H1 (cell line): ENCODE results near the gene ZSCAN18. TPM values are rescaled to one million over a fixed set of nuclear protein-coding genes. Genes with fewer than 3 reads are reported as not detected.

ENCODE experiments used
- ATF2 ChIP-seq: IDR thresholded peaks from 2 replicates; pipeline ENCODE4 v1.6.1; 2012; ENCODE audit warnings: low read length, inconsistent platforms
- TCF12 ChIP-seq: IDR thresholded peaks from 2 replicates; pipeline ENCODE4 v1.6.1; 2011; ENCODE audit warnings: low read depth, mild to moderate bottlenecking, low read length
- ZNF274 ChIP-seq: IDR thresholded peaks from 2 replicates; pipeline ENCODE4 v1.7.0; 2012; ENCODE audit warnings: low read length, borderline replicate concordance; ENCODE audit errors: extremely low read depth
- polyA plus RNA-seq, 7 experiments: library from polyadenylated mRNA; depleted of rRNA in 3 of 7; stranded (reverse) in 5 of 7; unstranded in 2 of 7; fragments of >200 nt in 5 of 7; fragments of 200-250 nt in 2 of 7; gene quantifications; 1 replicate in 5 of 7; 2 replicates in 1 of 7; 4 replicates in 1 of 7; pipeline versions ENCODE4 v1.2.1 to v1.2.3, GENCODE V29; 2011 to 2013; ENCODE audit warnings: missing spikeins in 2 of 7, mixed read lengths in 2 of 7
- total RNA-seq: library from RNA; stranded (reverse); fragmentation: NEBNext Ultra II Directional; extraction: Animal tissue kit (Norgen Biotek cat#: 25700); gene quantifications from 2 replicates; pipeline ENCODE4 v1.2.1, GENCODE V29; 2021
- TF ChIP-seq, protein P1 (sequence below): IDR thresholded peaks from 2 replicates; pipeline ENCODE4 v1.6.1; 2012; ENCODE audit warnings: inconsistent platforms

ZSCAN18 gene
- total and polyA plus RNA-seq, 2 of the 8 experiments (the other 6 are each of a cell fraction or from before 2014, with no cell fraction given) = 37.0 to 41.4 TPM

- TF ChIP-seq ZNF274 (no peak), ATF2 (no peak), TCF12 (no peak)
- TF ChIP-seq, protein P1, sequence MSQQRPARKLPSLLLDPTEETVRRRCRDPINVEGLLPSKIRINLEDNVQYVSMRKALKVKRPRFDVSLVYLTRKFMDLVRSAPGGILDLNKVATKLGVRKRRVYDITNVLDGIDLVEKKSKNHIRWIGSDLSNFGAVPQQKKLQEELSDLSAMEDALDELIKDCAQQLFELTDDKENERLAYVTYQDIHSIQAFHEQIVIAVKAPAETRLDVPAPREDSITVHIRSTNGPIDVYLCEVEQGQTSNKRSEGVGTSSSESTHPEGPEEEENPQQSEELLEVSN = no peak
Observed at GRCh38 chr19:58056261-58056660, 41.8 kb downstream of the ZSCAN18 start (continued).
